Immature natural killer cell (primary cell): ENCODE data around the gene AAK1. TPM values are rescaled to one million over a fixed set of nuclear protein-coding genes. Genes with fewer than 3 reads are reported as not detected.
A peak's percentile ranks its signal among the peaks of the same experiment; 100 is the strongest.

Experiments
- DNase-seq, 3 donors: peaks; one replicate each; pipeline ENCODE4 v3.0.0; 2022; ENCODE audit warnings: mixed read lengths in 1 of 3
- H3K27ac Mint-ChIP-seq, 6 donors: one replicate each; pipeline ENCODE4 v1.8.0; 2020; ENCODE audit warnings: mixed read lengths in 6 of 6, mild to moderate bottlenecking in 5 of 6, inconsistent platforms in 4 of 6, moderate library complexity in 3 of 6
- H3K27me3 Mint-ChIP-seq, 3 donors: one replicate each; pipeline ENCODE4 v1.8.0; 2020 to 2021; ENCODE audit warnings: low read depth in 3 of 3, mild to moderate bottlenecking in 3 of 3, mixed read lengths in 3 of 3, moderate library complexity in 3 of 3, inconsistent platforms in 1 of 3
- H3K36me3 Mint-ChIP-seq, 3 donors: one replicate each; pipeline ENCODE4 v1.8.0; 2020; ENCODE audit warnings: mixed read lengths in 3 of 3, inconsistent platforms in 2 of 3, mild to moderate bottlenecking in 2 of 3
- H3K4me1 Mint-ChIP-seq, 2 donors: one replicate each; pipeline ENCODE4 v1.8.0; 2020; ENCODE audit warnings: inconsistent platforms in 2 of 2, mild to moderate bottlenecking in 2 of 2, mixed read lengths in 2 of 2, moderate library complexity in 1 of 2
- H3K4me3 Mint-ChIP-seq, 5 donors: one replicate each; pipeline ENCODE4 v1.8.0; 2020; ENCODE audit warnings: mild to moderate bottlenecking in 5 of 5, mixed read lengths in 5 of 5, inconsistent platforms in 3 of 5, moderate library complexity in 3 of 5
- H3K9me3 Mint-ChIP-seq, 6 donors: one replicate each; pipeline ENCODE4 v1.8.0; 2020; ENCODE audit warnings: mild to moderate bottlenecking in 6 of 6, mixed read lengths in 6 of 6, inconsistent platforms in 4 of 6, moderate library complexity in 3 of 6
- polyA plus RNA-seq, 3 donors: library from polyadenylated mRNA; unstranded; fragments of 300-500 nt; fragmentation: Illumina TruSeq; gene quantifications; one replicate each; pipeline ENCODE4 v1.2.3, GENCODE V29; 2021

AAK1 gene
- polyA plus RNA-seq, 3 donors from 2014 or later, result 23.1 to 121 (median 38.2) TPM

DNA sequence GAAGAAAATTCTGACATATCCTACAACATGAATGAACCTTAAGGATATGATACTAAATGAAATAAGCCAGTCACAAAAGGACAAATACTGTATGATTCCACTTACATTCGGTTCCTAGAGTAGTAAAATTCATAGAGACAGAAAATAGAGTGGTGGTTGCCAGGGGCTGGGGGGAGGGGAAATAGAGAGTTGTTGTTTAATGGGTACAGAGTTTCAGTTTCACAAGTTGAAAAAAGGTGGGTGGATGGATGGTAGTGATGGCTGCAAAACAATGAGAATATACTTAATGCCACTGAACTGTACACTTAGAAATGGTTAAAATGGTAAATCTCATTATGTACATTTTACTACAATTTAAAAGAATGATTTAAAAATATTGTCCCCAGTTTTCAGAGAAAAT lies 153.1 kb downstream of the AAK1 start:
- H3K36me3 Mint-ChIP-seq, result peaks cover 21 to 28% (median 27%) of the 10 kb centered on the region in 3 donors
- peak overlapping the region in 5 of 6 donors; percentile 31 to 92 (median 65) for H3K27ac Mint-ChIP-seq
- peak; percentile 10 to 14 (median 14) for DNase-seq
- H3K4me1 Mint-ChIP-seq, result peaks cover 23 to 34% of the 10 kb centered on the region in 2 donors
- H3K4me3 Mint-ChIP-seq, result peak overlapping the region in 1 of 5 donors; percentile 6
- peaks cover 3 to 6% (median 6%) of the 10 kb centered on the region in 3 donors for H3K27me3 Mint-ChIP-seq
- no peaks in the 10 kb centered on the region for H3K9me3 Mint-ChIP-seq

DNA sequence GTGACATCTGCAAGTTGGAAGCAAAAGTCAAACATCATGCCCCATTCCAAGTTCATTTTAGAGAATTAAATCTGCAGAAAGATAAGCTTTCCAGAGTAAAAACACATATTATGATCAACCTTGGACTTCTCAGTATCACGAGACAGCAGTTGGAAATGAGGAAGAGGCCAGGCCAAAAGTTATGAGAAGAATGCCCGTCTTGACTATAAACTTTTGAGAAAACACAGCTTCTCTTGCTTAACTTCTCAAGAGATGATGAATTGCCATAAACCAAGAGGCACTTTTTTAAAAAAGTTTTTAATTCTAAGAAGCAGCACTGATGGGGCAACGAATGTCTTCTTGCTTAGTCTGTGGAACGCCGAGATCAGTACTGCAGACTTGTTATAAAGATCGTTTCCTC lies 153.7 kb downstream of the AAK1 start:
- peaks cover 21 to 28% (median 24%) of the 10 kb centered on the region in 3 donors for H3K36me3 Mint-ChIP-seq
- peaks cover 23 to 34% of the 10 kb centered on the region in 2 donors for H3K4me1 Mint-ChIP-seq
- H3K27ac Mint-ChIP-seq, result peak overlapping the region; percentile 17 to 92 (median 48)
- no peak for DNase-seq
- no peaks in the 10 kb centered on the region for H3K9me3 Mint-ChIP-seq
- no peak overlapping the region for H3K4me3 Mint-ChIP-seq
- peaks cover 3 to 6% (median 6%) of the 10 kb centered on the region in 3 donors for H3K27me3 Mint-ChIP-seq

DNA sequence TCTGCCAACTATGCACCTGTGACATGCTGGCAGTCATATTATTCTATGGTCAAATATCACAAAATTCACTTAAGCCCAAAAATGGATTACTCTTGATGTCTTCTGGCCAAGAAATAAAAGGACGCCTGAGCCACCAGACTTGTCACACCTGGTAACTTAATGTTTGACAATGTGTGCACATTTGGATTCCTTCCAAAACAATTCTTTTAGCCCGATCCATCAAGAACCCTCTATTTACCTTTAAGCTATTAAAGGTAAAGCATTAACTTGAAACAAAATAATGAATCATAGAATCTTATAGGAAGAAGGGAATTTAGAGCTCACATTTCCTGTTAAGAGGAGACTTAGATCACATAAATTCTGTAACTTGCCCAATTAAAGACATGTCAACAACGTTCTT lies 159.8 kb downstream of the AAK1 start:
- peaks cover 21 to 25% of the 10 kb centered on the region in 2 donors for H3K4me1 Mint-ChIP-seq
- H3K36me3 Mint-ChIP-seq, result peaks cover 18 to 30% (median 19%) of the 10 kb centered on the region in 3 donors
- peak overlapping the region in 5 of 6 donors; percentile 8 to 39 (median 18) for H3K27ac Mint-ChIP-seq
- no peak for DNase-seq
- no peak overlapping the region for H3K4me3 Mint-ChIP-seq
- peaks cover 0 to 3% (median 2%) of the 10 kb centered on the region in 3 donors for H3K27me3 Mint-ChIP-seq
- H3K9me3 Mint-ChIP-seq, result no peaks in the 10 kb centered on the region

DNA sequence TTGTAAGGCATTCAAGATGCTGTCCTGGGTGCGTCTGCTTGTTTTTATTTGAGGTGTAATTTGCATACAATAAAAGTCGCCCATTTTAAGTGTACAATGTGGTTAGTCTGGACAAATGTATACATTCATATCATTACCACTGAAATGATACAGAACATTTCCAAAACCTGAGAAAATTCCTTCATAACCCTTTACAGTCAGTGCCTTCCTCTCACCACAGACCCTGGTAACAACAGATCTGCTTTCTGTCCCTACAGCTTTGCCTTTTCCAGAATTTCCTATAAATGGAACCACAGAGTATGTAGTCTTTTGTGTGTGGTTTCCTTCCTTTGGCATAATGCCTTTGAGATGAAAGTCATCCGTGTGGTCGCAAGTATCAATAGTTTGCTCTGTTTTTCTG lies 160.5 kb downstream of the AAK1 start:
- peaks cover 22 to 25% of the 10 kb centered on the region in 2 donors for H3K4me1 Mint-ChIP-seq

DNA sequence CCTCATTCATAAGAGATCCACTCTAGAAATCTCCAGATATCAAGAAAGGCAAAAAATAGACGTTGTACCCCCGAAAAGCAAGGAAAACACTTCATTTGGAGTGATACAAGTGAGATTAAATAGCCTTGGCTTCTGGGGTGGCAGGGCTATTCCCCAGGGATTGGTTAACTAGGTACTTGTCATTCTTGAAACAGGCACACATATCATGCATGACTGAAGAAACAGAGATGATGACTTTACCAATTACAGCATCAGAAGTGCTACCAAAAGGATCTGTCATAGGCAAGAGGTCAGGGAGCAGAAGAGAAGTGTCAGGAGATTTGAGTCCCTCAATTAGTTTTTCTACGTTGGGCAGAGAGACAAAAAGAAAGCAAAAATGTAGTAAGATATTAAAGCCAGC lies 161.1 kb downstream of the AAK1 start:
- Mint-ChIP-seq H3K9me3 (no peaks in the 10 kb centered on the region), H3K4me3 (no peak overlapping the region), H3K27ac (peak overlapping the region in 4 of 6 donors; percentile 10 to 79 (median 20)), H3K4me1 (peaks cover 23 to 31% of the 10 kb centered on the region in 2 donors), H3K27me3 (peaks cover 0 to 2% (median 1%) of the 10 kb centered on the region in 3 donors), H3K36me3 (peaks cover 14 to 32% (median 14%) of the 10 kb centered on the region in 3 donors)
- no peak for DNase-seq

More for the DNA sequence above, 160.5 kb downstream of the AAK1 start:
- DNase-seq, result no peak
- H3K27me3 Mint-ChIP-seq, result peaks cover 0 to 3% (median 2%) of the 10 kb centered on the region in 3 donors
- H3K4me3 Mint-ChIP-seq, result no peak overlapping the region
- peak overlapping the region in 2 of 6 donors; percentile 8 to 18 for H3K27ac Mint-ChIP-seq
- peaks cover 14 to 32% (median 14%) of the 10 kb centered on the region in 3 donors for H3K36me3 Mint-ChIP-seq
- no peaks in the 10 kb centered on the region for H3K9me3 Mint-ChIP-seq

DNA sequence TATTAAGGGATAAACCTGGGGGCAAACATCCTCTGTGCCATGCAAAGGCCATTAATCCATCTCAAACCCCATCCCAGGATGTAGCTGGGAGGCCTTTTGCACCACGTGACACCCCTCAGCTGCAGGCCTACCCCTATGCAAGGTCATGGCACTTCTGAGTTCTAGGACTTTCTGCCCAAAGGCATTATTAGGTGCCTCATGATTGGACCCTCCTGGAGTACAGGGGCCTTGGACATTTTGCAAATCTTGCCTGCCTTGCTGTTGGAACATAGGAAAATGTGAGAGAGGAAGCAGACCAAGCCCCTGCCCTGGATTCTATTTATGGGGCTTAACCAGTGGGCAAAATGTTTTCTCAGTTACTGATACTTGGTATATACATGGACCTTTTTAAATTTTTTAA lies 162.1 kb downstream of the AAK1 start:
- H3K27me3 Mint-ChIP-seq, result peaks cover 0 to 2% (median 1%) of the 10 kb centered on the region in 3 donors
- H3K36me3 Mint-ChIP-seq, result peaks cover 4 to 28% (median 10%) of the 10 kb centered on the region in 3 donors
- H3K4me1 Mint-ChIP-seq, result peaks cover 30 to 40% of the 10 kb centered on the region in 2 donors
- H3K9me3 Mint-ChIP-seq, result no peaks in the 10 kb centered on the region
- no peak for DNase-seq
- peak overlapping the region in 1 of 5 donors; percentile 7 for H3K4me3 Mint-ChIP-seq
- H3K27ac Mint-ChIP-seq, result peak overlapping the region; percentile 13 to 72 (median 28)

DNA sequence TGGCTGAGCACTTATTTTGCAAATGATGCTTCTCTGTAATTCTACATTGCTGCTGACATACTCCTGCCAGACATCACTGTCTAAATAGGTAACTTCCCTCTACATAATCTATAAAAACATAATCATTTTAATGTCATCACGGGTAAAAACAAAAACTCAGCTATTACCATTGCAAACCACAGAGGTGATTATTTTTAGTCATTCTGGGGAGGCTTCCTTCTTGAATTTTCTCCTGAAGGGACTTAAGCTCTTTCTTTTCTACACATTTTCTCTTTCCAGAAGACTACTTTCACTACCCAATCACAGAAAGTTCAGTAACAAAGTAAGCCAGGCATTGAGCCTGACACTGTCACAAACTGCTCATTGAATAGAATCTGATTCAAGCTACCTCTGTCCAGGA lies 165.9 kb downstream of the AAK1 start:
- no peak for DNase-seq
- Mint-ChIP-seq H3K9me3 (no peaks in the 10 kb centered on the region), H3K27ac (peak overlapping the region; percentile 18 to 82 (median 40)), H3K36me3 (peaks cover 10 to 23% (median 16%) of the 10 kb centered on the region in 3 donors), H3K4me3 (no peak overlapping the region), H3K4me1 (peaks cover 35 to 54% of the 10 kb centered on the region in 2 donors), H3K27me3 (peaks cover 0 to 3% (median 0%) of the 10 kb centered on the region in 3 donors)

DNA sequence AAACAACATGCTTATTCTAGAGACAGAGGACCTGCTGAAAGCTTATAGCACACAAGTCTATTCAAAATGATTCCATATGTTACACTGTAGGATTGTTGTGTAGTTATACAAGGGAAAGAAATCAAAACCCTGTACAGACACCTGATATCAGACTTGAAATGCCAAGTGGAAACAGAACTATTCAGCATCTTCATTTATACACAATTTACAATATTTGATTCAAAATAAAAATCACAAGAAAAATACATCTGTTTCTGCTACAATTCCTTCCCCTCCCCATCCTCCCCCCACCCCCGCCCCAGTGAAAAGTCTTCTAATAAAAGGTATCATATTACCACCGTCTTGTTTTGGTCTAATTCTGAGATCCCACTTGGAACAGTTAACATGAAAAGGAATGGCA lies 168.9 kb downstream of the AAK1 start:
- peaks cover 28 to 37% of the 10 kb centered on the region in 2 donors for H3K4me1 Mint-ChIP-seq
- H3K36me3 Mint-ChIP-seq, result peaks cover 11 to 15% (median 15%) of the 10 kb centered on the region in 3 donors
- H3K9me3 Mint-ChIP-seq, result no peaks in the 10 kb centered on the region
- peaks cover 0 to 2% (median 0%) of the 10 kb centered on the region in 3 donors for H3K27me3 Mint-ChIP-seq
- H3K4me3 Mint-ChIP-seq, result no peak overlapping the region
- H3K27ac Mint-ChIP-seq, result peak overlapping the region in 3 of 6 donors; percentile 42 to 91 (median 53)
- no peak for DNase-seq

DNA sequence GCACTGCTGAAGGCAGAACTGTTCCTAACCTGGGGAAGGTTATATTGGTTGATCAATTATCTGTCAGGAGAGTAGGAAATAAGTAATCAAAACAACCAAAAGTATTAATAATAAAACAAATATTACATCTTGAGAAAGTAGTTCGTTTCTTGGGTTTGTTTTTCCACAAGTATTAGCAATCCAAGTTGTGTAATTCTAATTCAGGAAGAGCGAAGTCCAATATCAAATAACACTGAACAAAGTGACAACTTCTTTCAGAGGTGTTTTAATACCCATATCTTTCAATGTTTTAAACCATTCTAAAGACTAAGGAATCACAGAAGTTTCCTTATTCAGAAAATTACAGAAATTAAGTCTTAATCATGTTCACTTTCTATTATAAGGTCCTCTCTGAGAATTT lies 171.7 kb downstream of the AAK1 start:
- H3K9me3 Mint-ChIP-seq, result no peaks in the 10 kb centered on the region
- no peak for DNase-seq
- H3K27ac Mint-ChIP-seq, result peak overlapping the region in 5 of 6 donors; percentile 25 to 82 (median 57)
- peaks cover 28 to 43% of the 10 kb centered on the region in 2 donors for H3K4me1 Mint-ChIP-seq
- no peak overlapping the region for H3K4me3 Mint-ChIP-seq
- peaks cover 9 to 15% (median 11%) of the 10 kb centered on the region in 3 donors for H3K36me3 Mint-ChIP-seq
- H3K27me3 Mint-ChIP-seq, result peaks cover 0 to 2% (median 0%) of the 10 kb centered on the region in 3 donors

DNA sequence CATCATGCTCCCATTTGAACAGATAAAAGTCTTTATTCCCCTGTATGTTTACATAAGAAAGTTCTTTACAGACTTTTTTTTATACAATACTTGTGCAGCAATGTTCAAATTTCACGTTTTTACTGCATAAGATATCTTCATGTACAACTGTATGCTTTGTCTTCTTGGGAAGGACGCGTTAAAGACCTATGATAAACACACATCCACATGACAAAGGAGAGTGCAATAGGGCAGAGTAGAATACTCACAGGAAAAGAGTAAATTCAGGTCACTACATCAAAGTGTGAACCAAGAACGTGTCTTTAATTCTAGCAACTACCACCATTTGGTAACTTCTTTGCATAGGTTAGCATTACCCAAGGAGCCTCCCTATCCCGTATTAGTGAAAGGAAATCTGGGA lies 172.6 kb downstream of the AAK1 start:
- DNase-seq, result no peak
- Mint-ChIP-seq H3K27ac (peak overlapping the region in 4 of 6 donors; percentile 56 to 88 (median 70)), H3K27me3 (peaks cover 0 to 1% (median under 1%) of the 10 kb centered on the region in 3 donors), H3K9me3 (no peaks in the 10 kb centered on the region), H3K4me1 (peaks cover 20 to 35% of the 10 kb centered on the region in 2 donors), H3K36me3 (peaks cover 9 to 15% (median 11%) of the 10 kb centered on the region in 3 donors), H3K4me3 (no peak overlapping the region)

DNA sequence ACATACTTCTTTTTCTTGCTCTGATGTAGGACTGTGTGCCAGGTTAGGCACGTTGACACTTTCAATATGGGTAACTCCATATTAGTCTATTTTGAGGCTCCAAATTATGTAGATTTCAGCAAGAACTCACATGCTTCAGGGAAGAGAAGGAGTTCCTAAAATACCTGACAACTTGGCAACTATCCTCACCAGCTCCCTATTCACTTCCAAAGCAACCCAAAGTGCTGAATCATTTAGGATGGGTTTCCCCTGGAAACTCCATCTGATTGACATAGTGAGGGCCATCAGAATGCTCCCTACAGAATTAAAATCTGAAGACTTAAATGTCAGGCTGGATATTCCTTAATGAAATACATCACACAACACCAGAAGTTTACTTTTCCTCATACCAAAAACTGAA lies 173.8 kb downstream of the AAK1 start:
- H3K9me3 Mint-ChIP-seq, result no peaks in the 10 kb centered on the region
- peaks cover 15 to 24% of the 10 kb centered on the region in 2 donors for H3K4me1 Mint-ChIP-seq
- no peak overlapping the region for H3K4me3 Mint-ChIP-seq
- H3K36me3 Mint-ChIP-seq, result peaks cover 11 to 14% (median 12%) of the 10 kb centered on the region in 3 donors
- no peak for DNase-seq
- H3K27me3 Mint-ChIP-seq, result peaks cover 0 to 4% (median 0%) of the 10 kb centered on the region in 3 donors
- H3K27ac Mint-ChIP-seq, result peak overlapping the region; percentile 43 to 88 (median 70)

DNA sequence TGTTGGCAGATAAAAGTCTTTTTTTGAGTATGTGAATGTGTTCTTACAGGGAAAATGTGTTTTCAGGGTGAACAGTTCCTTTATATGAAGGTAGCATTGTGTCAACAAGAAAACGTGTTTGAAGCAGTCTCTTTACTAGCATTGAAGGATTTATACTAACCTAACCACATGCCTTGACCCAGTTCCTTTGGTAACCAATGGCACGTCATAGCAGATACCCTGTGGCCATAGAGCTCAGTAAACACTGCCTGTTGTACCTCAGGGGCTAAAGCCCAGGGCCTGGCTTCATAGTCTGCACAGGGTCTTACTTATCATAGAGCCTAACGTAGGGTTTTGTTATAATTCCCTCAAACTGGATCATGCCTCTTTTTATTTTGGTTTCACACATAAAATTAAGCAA lies 174.2 kb downstream of the AAK1 start:
- Mint-ChIP-seq H3K4me3 (no peak overlapping the region), H3K27ac (peak overlapping the region; percentile 56 to 88 (median 72)), H3K9me3 (no peaks in the 10 kb centered on the region), H3K4me1 (peaks cover 15 to 24% of the 10 kb centered on the region in 2 donors), H3K36me3 (peaks cover 12 to 16% (median 15%) of the 10 kb centered on the region in 3 donors), H3K27me3 (peaks cover 0 to 4% (median 0%) of the 10 kb centered on the region in 3 donors)
- peak; percentile 42 to 59 (median 42) for DNase-seq

DNA sequence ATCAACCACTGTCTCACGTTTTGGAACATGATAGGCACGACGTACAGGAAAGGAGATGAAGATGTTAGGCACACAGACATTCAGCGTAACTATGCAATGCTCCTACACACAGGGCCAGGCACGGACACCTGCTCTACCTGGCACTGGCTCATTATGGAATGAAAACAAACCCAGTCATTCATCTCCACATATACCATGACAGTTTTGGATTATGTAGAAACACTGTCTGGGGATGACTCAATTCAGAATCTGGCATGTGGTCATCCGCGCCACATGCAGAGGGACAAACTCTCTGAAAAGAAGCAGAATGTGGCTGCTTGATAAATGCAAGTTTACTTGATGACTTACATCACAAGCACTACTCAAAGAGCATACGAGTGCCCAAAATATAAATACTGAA lies 176.8 kb downstream of the AAK1 start:
- DNase-seq, result no peak
- H3K27me3 Mint-ChIP-seq, result peaks cover 0 to 4% (median 2%) of the 10 kb centered on the region in 3 donors
- peak overlapping the region in 2 of 6 donors; percentile 49 to 58 for H3K27ac Mint-ChIP-seq
- no peak overlapping the region for H3K4me3 Mint-ChIP-seq
- no peaks in the 10 kb centered on the region for H3K9me3 Mint-ChIP-seq
- H3K36me3 Mint-ChIP-seq, result peaks cover 9 to 21% (median 16%) of the 10 kb centered on the region in 3 donors
- H3K4me1 Mint-ChIP-seq, result peaks cover 15 to 24% of the 10 kb centered on the region in 2 donors
